HG03520 (cell line): ENCODE measurements around the gene ABCA3.
A peak's percentile ranks its signal among the peaks of the same experiment; 100 is the strongest.

ENCODE experiments used
- ATAC-seq: cut with Tn5 transposase; IDR thresholded peaks from one replicate; pipeline ENCODE4 v1.9.1; 2021; ENCODE audit warnings: mild to moderate bottlenecking, moderate library complexity; ENCODE audit not compliant: unreplicated experiment

ABCA3 gene

DNA sequence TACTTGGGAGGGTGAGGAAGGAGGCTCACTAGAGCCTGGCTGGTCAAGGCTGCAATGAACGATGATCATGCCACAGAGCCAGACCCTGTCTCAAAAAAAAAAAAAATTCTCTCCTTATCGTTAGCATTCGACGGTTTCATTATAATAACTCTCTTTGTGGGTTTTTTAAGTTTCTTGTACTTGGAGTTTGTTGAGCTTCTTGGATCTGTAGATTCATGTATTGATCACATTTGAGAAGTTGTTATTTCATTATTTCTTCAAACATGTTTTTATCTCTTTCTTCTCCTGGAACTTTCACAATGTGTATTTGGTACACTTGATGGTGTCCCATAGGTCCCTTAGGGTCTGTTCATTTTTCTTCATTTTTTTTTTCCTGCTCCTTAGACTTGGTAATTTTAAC lies 16.8 kb upstream of the ABCA3 start:
- no peak for ATAC-seq

- ATAC-seq: no peak
These were observed 10.0 kb upstream of the ABCA3 start for GRCh38 chr16:2350500-2350899.

DNA sequence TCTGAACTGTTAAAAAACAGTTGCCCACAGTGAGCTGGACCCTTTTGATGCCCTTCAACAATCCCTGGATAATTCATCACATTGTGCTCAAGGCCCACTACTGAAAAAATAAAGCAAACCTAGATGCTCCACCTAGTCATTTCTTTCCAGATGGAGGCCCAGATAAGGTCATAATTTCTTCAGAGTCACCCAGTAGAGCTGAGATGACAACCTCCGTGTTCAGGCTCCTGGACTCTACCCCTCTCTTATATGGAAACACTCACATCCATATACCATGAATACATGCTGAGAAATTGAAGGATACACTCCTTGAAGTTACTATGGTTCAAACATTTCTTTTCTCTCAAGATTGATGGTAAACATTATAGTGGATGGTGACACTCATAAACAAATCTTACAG lies 2.7 kb upstream of the ABCA3 start:
- no peak for ATAC-seq

GRCh38 chr16:2341456-2342447 lies 1.2 kb upstream of the ABCA3 start:
- ATAC-seq: no peak

DNA sequence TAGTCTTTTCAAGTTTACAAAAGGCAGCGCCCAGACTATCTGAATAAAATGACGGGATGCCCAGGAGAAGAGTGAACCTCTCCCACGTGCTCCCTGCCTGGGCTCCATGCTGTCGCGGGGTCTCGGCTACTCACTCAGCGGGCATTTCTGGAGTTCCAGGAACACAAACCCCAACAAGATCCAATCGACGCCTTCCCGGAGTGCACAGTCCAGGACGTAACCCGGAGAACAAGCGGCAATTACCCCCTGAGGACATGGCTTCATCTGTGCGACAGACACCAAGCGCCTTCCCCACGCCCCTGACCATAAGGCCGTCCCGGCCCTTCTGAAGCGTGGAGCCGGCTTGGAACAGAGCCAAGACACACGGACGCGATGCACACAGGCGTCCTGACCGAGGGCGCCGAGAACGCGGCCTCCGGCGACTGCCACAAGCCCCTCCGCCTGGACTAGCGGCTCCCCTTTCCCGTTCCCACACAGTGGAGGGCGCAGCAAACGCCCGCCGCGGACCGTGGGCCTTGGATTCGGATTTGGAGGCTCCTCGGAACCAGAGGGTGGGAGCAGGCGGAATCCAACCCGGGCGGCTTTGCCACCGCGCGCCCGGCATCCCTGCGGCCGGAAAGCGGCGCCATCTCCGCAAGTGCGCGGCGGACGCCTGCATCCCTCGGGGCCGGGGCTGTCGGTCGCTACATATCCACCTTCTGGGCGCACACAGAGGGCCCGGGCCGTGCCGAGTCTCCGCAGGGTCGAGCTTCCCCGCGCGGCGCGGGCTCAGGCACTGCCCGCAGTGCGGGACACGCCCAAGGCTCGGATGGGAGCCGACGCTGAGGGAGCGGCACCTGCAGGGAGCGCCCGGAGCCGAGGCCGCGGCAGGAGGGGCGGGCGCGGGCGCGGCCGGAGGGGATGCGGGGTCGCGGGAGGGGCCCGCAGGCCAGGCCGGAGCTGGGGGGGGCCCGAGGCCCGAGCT lies 725 bp downstream of the ABCA3 start:
- peak; percentile 22 for ATAC-seq

- no peak for ATAC-seq
These were observed 2.9 kb downstream of the ABCA3 start for GRCh38 chr16:2337431-2338296.

DNA sequence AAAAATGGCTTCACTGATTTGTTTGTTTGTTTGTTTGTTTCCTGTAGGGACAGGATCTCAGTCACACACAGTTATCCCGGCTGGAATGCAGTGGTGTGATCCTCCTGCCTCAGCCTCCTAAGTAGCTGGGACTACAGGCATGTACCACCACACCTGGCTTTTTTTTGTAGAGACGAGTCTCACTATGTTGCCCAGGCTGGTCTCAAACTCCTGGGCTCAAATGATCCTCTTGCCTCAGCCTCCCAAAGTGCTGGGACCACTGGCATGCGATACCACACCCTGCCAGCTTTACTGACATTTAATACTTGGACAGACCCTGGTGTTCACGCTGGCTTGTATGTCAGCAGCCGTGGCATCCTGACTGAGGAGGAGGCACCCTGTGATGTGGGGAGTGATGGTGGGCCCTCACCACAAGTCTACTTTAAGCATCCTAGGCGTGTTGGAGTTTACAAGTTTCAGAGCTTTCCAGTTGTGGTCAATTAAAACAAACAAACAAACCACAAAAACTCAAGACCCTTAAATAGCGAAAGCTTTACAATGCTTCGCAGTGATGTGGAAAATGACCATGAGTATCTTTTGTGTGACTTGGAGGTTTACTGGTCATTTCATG lies 5.1 kb downstream of the ABCA3 start:
- ATAC-seq: no peak

- no peak for ATAC-seq
These were observed 6.7 kb downstream of the ABCA3 start for GRCh38 chr16:2333772-2334379.

DNA sequence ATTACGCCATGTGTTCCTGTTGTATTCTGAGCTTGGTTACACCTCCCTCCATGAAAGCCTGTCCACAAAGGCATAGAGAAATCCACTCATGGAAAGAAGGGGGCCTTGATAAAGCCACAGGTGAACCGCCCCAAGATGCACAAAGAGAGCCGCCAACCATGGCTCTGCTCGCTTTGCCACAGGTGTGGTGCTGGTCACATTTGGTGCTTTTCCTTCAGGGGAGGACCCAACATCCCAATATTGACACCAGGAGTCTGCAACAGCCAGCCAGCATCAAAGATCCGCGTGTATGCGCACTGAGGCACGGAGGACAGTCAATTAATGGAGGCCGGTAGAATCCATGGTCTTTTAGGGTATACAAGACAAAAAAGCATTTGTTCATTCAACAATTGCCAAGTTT lies 7.3 kb downstream of the ABCA3 start:
- ATAC-seq: no peak

DNA sequence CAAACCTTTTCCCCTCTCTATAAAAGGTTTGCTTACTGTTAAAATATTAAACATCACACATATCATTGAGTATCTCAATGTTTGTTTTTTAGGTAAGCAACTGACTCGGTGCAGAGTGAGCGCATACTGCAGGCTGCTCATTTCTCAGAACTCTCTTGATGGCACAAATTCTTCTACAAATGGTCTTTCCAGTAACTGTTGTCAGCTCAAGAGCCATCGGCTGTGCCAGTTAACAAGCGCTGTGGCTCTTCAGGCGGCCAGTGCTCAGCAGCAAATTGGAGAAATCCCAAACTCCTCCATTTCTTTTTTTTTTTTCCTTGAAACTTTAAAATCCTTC lies 8.6 kb downstream of the ABCA3 start:
- ATAC-seq: no peak

DNA sequence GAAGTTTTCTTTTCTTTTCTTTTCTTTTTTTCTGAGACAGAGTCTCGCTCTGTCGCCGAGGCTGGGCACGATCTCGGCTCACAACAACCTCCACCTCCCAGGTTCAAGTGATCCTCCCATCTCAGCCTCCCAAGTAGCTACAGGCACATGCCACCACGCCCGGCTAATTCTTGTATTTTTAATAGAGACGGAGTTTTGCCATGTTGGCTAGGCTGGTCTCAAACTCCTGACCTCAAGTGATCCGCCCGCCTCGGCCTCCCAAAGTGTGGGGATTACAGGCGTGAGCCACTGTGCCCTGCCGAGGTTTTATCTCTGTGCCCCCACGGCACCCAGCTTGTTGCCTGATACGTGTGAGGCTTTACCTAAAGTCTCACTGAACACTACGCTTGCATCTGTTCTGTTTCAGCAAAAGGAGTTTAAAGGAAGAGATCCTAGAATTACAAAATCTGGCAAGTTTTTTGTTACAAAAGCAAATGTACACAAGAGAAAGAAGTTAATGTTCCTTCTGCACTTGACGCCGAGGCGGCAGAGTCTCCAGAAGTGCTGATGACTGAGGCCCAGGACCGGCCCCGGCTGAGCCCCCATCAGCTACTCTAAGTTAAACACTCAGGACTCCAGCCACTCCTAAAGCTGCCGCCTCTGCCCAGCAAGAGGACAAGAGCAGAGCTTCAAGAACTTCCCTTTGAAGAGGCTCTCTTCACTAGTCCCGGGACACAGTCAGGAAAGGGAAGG lies 9.2 kb downstream of the ABCA3 start:
- no peak for ATAC-seq

GRCh38 chr16:2329532-2329931 lies 11.0 kb downstream of the ABCA3 start:
- no peak for ATAC-seq

GRCh38 chr16:2328428-2328827 lies 12.1 kb downstream of the ABCA3 start:
- ATAC-seq: no peak

DNA sequence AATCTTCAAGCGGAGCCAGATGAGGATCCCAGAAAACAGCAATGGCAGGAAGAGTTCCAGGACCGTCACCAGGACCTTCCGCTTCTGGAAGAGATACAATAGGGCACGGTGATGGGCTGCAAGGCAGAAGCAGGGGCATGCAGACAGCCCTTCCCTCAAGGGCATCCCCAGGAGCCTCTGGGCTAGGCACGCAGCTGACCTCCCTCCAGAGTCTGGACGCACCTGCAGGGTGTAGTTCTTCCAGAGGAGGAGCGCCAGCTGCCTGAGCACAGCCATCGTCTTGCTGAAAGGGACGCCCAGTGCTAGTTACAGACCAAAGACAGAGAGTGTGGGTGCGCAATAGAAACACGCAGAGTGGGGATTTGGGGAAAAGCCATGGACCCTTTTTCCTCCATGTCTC lies 14.3 kb downstream of the ABCA3 start:
- no peak for ATAC-seq

GRCh38 chr16:2325791-2326190 lies 14.7 kb downstream of the ABCA3 start:
- no peak for ATAC-seq

DNA sequence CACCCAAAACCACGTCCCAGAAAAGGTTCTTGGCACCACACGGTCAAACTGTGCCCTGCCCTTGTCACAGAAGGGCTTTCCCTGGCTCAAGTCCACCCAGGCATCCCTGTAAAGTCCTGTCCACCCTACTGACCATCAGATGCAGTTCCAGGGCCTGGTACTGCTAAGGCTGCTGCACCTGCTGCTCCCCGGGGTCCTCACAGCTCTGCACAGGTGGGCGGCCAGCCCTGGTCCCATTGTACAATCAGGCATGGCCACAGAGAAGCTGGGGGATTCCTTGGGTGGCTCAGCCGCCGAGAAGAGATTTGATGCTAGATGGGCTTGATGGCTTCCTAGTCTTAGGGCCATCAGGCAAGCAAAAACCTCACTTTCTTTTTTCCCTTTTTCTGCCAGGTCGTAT lies 15.3 kb downstream of the ABCA3 start:
- no peak for ATAC-seq

DNA sequence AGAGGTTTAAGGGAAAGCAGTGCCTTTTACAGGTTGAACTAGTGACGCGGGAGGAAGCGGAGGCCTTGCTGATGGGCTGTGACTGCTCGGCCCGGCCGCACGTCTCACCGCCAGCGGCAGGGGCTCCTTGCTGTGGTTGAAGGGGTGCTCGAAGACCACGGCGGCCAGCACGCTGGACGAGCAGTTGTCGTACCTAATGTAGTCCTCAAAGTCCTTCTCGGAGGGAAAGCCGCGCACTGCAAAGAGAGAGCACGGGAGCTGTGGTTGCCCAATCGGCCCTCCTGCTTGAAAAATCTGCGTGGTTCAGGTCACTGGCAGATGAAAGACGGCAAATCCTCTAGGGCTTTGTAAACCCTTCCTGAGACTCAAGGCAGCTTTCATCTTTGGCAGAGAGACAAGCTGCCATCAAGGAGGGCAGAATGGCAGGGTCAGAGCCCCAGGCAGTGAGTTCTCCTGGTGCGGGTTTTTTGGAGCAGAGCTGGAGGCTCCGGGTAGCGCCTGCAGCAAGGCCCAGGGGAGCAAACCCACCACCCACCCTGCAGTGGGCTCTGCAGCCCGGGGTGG lies 16.1 kb downstream of the ABCA3 start:
- ATAC-seq: no peak

DNA sequence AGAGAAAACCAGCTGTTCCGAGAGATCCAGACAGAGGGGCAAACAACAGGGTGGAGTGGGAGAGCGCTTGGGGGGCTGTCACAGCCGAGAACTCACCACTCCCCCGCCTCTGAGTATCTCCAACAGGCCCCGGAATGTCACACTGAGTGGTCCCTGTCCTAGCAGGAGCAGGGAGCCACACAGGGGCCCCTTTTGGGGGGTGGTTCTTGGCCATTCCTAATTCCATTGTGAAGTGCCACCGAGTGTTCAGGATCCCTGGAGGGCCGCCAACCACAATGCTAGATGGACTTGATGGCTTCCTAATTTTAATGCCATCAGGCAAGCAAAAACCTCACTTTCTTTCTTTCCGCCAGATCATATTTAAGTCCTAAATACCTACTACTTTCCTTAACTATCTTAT lies 16.8 kb downstream of the ABCA3 start:
- no peak for ATAC-seq

GRCh38 chr16:2319606-2320005 lies 20.9 kb downstream of the ABCA3 start:
- no peak for ATAC-seq
